ENCODE measurements around the gene ARHGAP31.
A peak's percentile ranks its signal among the peaks of the same experiment; 100 is the strongest.

The ARHGAP31 gene

GRCh38 chr3:119378259-119378803 is 84.1 kb downstream of the ARHGAP31 start:
- H3K4me3 ChIP-seq (ENCODE audit: control insufficient read depth, low read depth, low read length), result no peak overlapping the region
- no peak for TF ChIP-seq CTCF (IDR thresholded peaks at IDR 0.05; ENCODE audit: control insufficient read depth, insufficient read depth, low read depth, low read length, missing control alignments)
- DNase-seq (ENCODE audit: low read depth), result no peak

- DNase-seq (ENCODE audit: low read depth), result no peak
- no peak overlapping the region for H3K4me3 ChIP-seq (ENCODE audit: control insufficient read depth, low read depth, low read length)
- no peak for TF ChIP-seq CTCF (IDR thresholded peaks at IDR 0.05; ENCODE audit: control insufficient read depth, insufficient read depth, low read depth, low read length, missing control alignments)
These were observed 86.5 kb downstream of the ARHGAP31 start for GRCh38 chr3:119380697-119381096.

GRCh38 chr3:119382134-119382533 is 88.0 kb downstream of the ARHGAP31 start:
- DNase-seq (ENCODE audit: low read depth), result no peak
- H3K4me3 ChIP-seq (ENCODE audit: control insufficient read depth, low read depth, low read length), result no peak overlapping the region
- TF ChIP-seq CTCF (IDR thresholded peaks at IDR 0.05; ENCODE audit: control insufficient read depth, insufficient read depth, low read depth, low read length, missing control alignments), result no peak

- DNase-seq (ENCODE audit: low read depth), result no peak
- peak; percentile 18 for TF ChIP-seq CTCF (IDR thresholded peaks at IDR 0.05; ENCODE audit: control insufficient read depth, insufficient read depth, low read depth, low read length, missing control alignments)
- H3K4me3 ChIP-seq (ENCODE audit: control insufficient read depth, low read depth, low read length), result no peak overlapping the region
These were observed 94.4 kb downstream of the ARHGAP31 start for GRCh38 chr3:119388577-119388976.

GRCh38 chr3:119395923-119396358 is 101.8 kb downstream of the ARHGAP31 start:
- no peak overlapping the region for H3K4me3 ChIP-seq (ENCODE audit: control insufficient read depth, low read depth, low read length)
- DNase-seq (ENCODE audit: low read depth), result no peak
- TF ChIP-seq CTCF (IDR thresholded peaks at IDR 0.05; ENCODE audit: control insufficient read depth, insufficient read depth, low read depth, low read length, missing control alignments), result no peak

- TF ChIP-seq CTCF (IDR thresholded peaks at IDR 0.05; ENCODE audit: control insufficient read depth, insufficient read depth, low read depth, low read length, missing control alignments), result no peak
These were observed 102.7 kb downstream of the ARHGAP31 start for GRCh38 chr3:119396870-119397269.

GRCh38 chr3:119400466-119400865 is 106.3 kb downstream of the ARHGAP31 start:
- no peak for DNase-seq (ENCODE audit: low read depth)
- no peak for TF ChIP-seq CTCF (IDR thresholded peaks at IDR 0.05; ENCODE audit: control insufficient read depth, insufficient read depth, low read depth, low read length, missing control alignments)
- no peak overlapping the region for H3K4me3 ChIP-seq (ENCODE audit: control insufficient read depth, low read depth, low read length)

More at GRCh38 chr3:119396870-119397269, 102.7 kb downstream of the ARHGAP31 start:
- no peak overlapping the region for H3K4me3 ChIP-seq (ENCODE audit: control insufficient read depth, low read depth, low read length)
- no peak for DNase-seq (ENCODE audit: low read depth)
